ENCODE data around the gene SLC39A5.
"Not testable (repeated sequence)": the region's sequence is repeated elsewhere in the genome, so short reads cannot be mapped to it uniquely, and the experiment has no call there.

The SLC39A5 gene

DNA sequence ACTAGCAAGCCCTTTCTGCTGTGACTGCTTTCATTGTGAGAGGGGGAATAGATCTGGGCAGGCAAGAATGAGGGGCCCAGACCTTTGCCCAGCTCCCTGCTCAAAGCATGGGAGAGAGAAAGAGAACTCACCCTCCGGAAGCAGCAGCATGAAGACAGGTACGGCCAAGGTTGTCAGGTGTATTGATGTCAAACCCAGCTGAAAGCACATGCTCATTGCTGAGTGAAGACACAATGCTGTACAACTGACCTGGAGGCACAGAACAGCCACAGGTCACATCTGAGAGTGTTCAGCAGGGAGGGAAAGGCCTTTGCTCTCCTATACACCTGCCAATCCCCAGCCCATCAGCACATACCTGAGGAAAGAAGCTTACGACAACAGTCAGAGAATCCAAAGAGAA, 22.8 kb downstream of the SLC39A5 start:
- DNase-seq, result no peak

GRCh38 chr12:56253091-56253490, 23.2 kb downstream of the SLC39A5 start:
- no peak for DNase-seq

- DNase-seq, result no peak
Observed at GRCh38 chr12:56255671-56256070, 25.8 kb downstream of the SLC39A5 start.

- DNase-seq, result no peak
Observed at GRCh38 chr12:56256326-56256960, 26.6 kb downstream of the SLC39A5 start.

GRCh38 chr12:56257071-56257470, 27.2 kb downstream of the SLC39A5 start:
- no peak for DNase-seq

- no peak for DNase-seq
Observed at GRCh38 chr12:56257491-56258067, 27.7 kb downstream of the SLC39A5 start.

- peak; percentile 81 for DNase-seq
Observed at GRCh38 chr12:56258068-56258819, 28.4 kb downstream of the SLC39A5 start, which contains the start of gene ANKRD52. Gene ANKRD52, minus strand, starts transcription at chr12:56258384. Its CDS starts 115 bp downstream, at chr12:56258269.

- DNase-seq, result no peak
Observed at GRCh38 chr12:56258820-56259183, 29.0 kb downstream of the SLC39A5 start.

DNA sequence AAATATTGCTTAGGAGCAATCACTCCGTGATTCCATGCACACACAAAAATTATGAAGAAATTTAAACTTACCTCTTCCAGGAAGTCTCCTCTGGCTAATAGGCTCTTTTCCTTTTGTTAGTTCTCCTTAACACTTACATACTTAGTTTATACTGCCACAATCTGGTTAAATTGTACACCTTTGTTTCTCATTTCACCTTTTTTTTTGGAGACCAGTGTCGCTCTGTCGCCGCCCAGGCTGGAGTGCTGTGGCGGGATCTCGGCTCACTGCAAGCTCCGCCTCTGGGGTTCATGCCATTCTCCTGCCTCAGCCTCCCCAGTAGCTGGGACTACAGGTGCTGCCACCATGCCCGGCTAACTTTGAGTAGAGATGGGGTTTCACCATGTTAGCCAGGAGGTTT, 30.5 kb downstream of the SLC39A5 start:
- DNase-seq, result no peak

DNA sequence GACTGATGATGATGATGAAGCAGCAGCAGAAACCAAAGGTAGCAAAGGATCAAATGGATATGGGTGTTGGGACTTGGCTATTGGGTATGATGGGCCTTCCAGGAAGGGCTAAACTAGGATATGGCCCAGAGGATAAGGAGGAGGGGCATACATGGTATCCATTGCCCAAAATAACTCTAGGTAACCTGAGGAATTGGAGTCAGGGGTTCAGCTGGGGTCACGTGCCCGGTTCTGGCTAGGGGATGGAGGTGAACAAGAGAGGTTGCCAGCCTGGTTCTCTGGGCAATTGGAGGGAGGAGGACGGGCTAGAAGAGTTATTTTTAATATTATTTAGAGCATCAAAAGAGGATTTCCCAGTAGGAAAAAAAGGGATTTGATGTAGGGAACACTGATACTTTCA, 31.1 kb downstream of the SLC39A5 start:
- DNase-seq, result no peak

DNA sequence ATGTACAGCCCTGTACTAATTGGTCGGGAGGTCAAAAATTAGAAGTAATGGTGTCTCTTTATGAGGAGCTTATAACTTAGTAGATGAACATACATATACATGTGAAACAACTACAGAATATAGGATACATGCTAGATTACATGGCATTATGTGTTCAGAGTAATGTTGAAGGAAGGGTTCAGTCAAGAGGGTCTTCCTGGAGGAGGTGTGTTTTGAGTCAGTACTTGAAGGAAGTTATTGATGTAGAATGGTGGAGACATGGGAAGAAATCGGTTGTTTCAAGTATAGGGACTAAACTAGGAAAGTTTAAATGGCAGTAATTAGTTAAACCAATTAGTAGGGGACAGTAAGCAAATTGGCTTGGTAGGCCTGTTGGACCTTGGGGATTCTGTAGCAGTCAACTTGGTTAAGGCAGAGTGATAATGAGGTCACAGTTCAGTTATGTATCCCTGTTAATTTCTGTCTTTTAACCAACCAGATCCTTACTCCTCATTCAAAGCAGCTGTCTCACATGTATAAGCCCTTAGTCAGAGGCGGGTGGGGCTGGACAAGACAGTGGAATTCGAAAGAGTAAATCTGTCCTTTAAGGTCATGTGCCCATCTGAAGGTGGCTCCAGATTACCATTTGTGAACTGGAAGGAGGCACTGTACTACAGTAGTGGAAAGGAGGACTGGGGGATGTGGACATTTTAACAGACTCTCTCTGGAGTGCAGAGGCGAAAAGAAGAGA, 31.8 kb downstream of the SLC39A5 start:
- no peak for DNase-seq

- DNase-seq, result not testable (repeated sequence)
Observed at GRCh38 chr12:56262955-56263354, 33.1 kb downstream of the SLC39A5 start.

DNA sequence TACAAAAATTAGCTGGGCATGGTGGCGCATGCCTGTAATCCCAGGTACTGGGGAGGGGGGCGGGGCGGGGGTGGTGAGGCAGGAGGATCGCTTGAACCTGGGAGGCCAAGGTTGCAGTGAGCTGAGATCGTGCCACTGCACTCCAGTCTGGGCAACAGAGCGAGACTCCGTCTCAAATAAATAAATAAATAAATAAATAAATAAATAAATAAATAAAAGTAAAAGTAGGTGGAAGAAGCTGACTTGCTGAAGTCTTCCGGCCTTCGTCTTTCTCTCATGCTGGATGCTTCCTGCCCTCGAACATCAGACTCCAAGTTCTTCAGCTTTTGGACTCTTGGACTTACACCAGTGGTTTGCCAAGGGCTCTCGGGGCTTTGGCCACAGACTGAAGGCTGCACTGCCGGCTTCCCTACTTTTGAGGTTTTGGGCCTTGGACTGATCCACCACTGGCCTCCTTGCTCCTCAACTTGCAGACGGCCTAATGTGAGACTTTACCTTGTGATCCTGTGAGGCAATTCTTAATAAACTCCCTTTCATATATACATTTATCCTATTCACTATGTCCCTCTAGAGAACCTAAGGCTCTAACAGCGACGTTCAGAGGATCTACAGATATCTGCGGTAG, 36.3 kb downstream of the SLC39A5 start:
- DNase-seq, result not testable (repeated sequence)

DNA sequence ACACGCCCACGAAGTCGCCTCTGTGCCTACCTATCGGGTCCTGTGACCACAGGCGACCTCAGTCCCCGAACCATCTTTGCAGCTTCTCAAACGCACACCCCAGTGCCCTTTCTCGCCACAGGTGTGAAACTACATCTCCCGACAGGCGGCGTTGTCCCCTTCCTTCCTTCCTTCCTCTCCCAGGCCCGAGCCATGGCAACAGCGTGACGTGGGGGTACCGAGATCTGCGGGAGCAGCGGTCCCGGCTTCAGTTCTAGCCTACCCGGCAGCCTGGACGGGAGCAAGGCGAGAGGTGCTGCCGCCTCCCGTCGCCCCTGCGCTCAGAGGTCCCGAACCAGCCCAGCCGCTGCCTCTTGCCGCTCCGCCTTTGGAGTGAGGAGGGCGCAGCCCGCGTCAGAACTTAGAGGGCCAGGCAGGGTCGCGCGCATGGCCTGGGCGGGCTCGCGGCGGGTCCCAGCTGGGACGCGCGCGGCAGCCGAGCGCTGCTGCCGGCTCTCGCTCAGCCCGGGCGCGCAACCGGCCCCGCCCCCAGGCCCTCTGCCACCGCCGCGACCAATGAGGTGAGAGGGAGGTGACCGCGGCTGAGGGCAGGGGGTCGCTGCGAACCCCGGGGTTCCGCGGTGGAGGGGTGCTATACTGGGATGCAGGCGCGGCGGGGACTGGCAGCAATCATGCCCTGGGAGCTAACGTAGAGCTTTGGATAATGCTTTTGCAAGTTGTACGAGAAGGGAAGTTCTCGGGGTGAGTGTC, 37.0 kb downstream of the SLC39A5 start, which contains the start of gene COQ10A:
TSS of gene COQ10A (plus strand) at position 250 of the 750 bp plus-strand sequence. CDS start at position 427, 177 bp downstream.
- DNase-seq, result peak; percentile 77

DNA sequence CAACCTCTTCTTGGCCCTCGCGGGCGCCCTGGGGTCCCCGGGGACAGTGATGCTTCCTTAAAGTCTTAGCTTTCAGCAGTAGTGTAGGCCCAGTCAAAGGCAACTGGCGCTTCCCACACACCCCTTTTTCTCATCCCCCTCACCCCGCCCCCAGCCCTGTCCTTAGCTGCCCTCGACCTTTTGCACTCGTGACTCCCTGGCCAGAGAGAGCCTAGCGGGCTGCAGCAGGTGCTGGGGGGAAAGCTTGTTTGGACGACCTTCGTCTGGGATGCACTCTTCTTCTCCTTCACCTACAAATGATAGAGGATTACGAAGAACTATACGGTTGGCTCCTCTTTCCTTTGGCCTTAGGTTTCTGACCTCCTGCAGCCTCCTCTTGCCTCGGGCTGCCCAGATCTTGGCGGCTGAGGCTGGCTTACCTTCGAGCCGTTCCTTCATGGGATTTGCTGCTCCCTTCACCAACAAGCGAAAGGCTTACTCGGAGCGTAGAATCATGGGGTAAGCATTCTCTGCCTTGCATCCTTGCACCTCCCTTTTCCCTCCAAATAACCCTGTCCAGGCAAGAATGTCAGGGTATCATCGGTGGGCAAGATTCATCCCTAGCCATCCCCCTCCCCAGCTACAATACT, 37.7 kb downstream of the SLC39A5 start:
- no peak for DNase-seq

GRCh38 chr12:56271031-56271430, 41.2 kb downstream of the SLC39A5 start:
- DNase-seq, result no peak

- DNase-seq, result not testable (repeated sequence)
Observed at GRCh38 chr12:56272468-56272867, 42.6 kb downstream of the SLC39A5 start.

DNA sequence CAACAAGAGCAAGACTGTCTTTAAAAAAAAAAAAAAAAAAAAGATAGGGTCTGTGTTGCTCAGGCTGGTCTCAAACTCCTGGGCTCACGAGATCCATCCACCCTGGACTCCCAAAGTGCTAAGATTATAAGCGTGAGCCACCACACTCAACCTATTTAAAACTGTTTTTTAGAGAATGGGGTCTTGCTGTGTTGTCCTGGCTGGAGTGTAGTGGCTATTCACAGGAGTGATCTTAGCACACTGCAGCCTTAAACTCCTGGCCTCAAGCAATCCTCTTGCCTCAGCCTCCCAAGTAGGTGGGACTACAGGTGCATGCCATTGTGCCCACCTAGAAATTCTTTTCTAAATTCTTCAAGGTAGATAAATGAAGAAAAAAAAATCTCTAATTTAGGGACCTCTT, 44.4 kb downstream of the SLC39A5 start:
- no peak for DNase-seq

GRCh38 chr12:56278905-56279304, 49.1 kb downstream of the SLC39A5 start:
- no peak for DNase-seq

- DNase-seq, result no peak
Observed at GRCh38 chr12:56280849-56281248, 51.0 kb downstream of the SLC39A5 start.

DNA sequence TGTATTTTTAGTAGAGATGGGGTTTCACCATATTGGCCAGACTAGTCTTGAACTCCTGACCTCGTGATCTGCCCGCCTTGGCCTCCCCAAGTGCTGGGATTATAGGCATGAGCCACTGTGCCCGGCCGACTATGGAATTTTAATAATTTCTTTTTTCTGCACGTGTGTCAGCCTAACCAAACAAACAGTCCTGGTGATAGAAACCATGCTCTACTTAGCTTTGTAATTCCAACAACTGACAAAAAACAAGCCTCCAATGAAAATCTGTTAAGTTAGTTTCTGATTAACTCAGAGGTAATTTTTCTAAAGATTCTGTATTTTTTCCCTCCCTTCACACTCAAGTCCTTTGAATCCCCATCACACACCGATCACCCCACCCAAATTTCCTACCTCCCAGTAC, 52.2 kb downstream of the SLC39A5 start:
- DNase-seq, result no peak

GRCh38 chr12:56282579-56282978, 52.7 kb downstream of the SLC39A5 start:
- no peak for DNase-seq
